Vagina (tissue), 2 donors: ENCODE data around the gene KRT1. TPM values are rescaled to one million over a fixed set of nuclear protein-coding genes. Genes with fewer than 3 reads are reported as not detected.
A peak's percentile ranks its signal among the peaks of the same experiment; 100 is the strongest.

Experiments
- DNase-seq, 2 donors: peaks; one replicate each; pipeline ENCODE4 v3.0.0-alpha.2; 2017; ENCODE audit errors: extremely low spot score in 2 of 2
- H3K27ac ChIP-seq: fragments of 200-600 bp; sonication (generic); one replicate; pipeline ENCODE4 v1.5.1; 2019
- H3K27me3 ChIP-seq: fragments of 200-600 bp; sonication (generic); one replicate; pipeline ENCODE4 v1.5.1; 2019
- H3K36me3 ChIP-seq, 2 donors: fragments of 200-600 bp; sonication (generic); one replicate each; pipeline ENCODE4 v1.5.1; 2017 to 2019
- H3K4me1 ChIP-seq: fragments of 200-600 bp; sonication (generic); one replicate; pipeline ENCODE4 v1.5.1; 2019
- H3K4me3 ChIP-seq, 2 donors: fragments of 200-600 bp; sonication (generic); 1 replicate in 1 of 2; 2 replicates in 1 of 2; pipeline ENCODE4 v1.5.1; 2016 to 2019
- H3K9me3 ChIP-seq: fragments of 200-600 bp; sonication (generic); one replicate; pipeline ENCODE4 v1.5.1; 2019
- POLR2A ChIP-seq, 2 donors: fragments of 450-650 bp; IDR thresholded peaks; one replicate each; pipeline ENCODE4 v1.6.1; 2017; ENCODE audit warnings: antibody characterized with exemption in 2 of 2, mild to moderate bottlenecking in 2 of 2, moderate library complexity in 2 of 2
- POLR2AphosphoS5 ChIP-seq, 2 donors: sonication (generic); formaldehyde crosslinking; IDR thresholded peaks; one replicate each; pipeline ENCODE4 v1.9.0; 2017; ENCODE audit warnings: antibody characterized with exemption in 2 of 2, mild to moderate bottlenecking in 2 of 2, low read depth in 1 of 2; ENCODE audit not compliant: insufficient read depth in 1 of 2
- intact Hi-C: fragments of 100-400 bp; cut with DNase I; formaldehyde crosslinking; loops from one replicate; pipeline ENCODE4 v1.15.1; 2023
- total RNA-seq: library from RNA; depleted of rRNA; stranded (reverse); fragments of >200 nt; gene quantifications from one replicate; pipeline ENCODE4 v1.2.3, GENCODE V29; 2016
- TF ChIP-seq, protein P1 (sequence below), 3 experiments: fragments of 450-650 bp in 2 of 3; fragments of 200-600 bp in 1 of 3; sonication (generic) in 1 of 3; IDR thresholded peaks; one replicate each; pipeline ENCODE4 v1.5.1; 2017 to 2019; ENCODE audit warnings: antibody characterized with exemption in 3 of 3, mild to moderate bottlenecking in 2 of 3, moderate library complexity in 2 of 3

Gene KRT1
- total RNA-seq, 1 donor from 2014 or later: 886 TPM

DNA sequence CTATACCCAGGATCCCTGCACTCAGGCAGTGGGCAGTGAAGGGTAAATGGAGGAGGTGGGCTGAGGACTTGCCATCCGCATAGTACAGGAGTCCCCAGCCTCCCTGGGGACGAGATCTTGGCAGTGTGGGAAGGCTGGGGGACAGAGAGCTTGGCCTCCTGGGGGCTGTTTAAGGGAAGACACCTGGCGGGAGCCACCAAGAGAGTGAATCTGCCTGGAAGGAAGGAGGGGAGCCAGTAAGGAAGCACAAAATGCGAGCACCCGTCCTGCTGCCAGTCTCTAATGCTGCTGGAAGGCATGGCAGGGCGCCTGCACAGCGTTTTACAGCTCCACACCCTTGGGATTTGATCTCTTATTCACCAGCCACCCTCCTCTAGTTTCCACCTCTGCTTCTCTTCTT is 20.8 kb downstream of the KRT1 start:
- Histone ChIP-seq H3K27ac (no peak overlapping the region), H3K36me3 (no peaks in the 10 kb centered on the region), H3K4me3 (no peak overlapping the region), H3K27me3 (no peaks in the 10 kb centered on the region), H3K4me1 (no peaks in the 10 kb centered on the region), H3K9me3 (no peaks in the 10 kb centered on the region)
- TF ChIP-seq, protein P1, sequence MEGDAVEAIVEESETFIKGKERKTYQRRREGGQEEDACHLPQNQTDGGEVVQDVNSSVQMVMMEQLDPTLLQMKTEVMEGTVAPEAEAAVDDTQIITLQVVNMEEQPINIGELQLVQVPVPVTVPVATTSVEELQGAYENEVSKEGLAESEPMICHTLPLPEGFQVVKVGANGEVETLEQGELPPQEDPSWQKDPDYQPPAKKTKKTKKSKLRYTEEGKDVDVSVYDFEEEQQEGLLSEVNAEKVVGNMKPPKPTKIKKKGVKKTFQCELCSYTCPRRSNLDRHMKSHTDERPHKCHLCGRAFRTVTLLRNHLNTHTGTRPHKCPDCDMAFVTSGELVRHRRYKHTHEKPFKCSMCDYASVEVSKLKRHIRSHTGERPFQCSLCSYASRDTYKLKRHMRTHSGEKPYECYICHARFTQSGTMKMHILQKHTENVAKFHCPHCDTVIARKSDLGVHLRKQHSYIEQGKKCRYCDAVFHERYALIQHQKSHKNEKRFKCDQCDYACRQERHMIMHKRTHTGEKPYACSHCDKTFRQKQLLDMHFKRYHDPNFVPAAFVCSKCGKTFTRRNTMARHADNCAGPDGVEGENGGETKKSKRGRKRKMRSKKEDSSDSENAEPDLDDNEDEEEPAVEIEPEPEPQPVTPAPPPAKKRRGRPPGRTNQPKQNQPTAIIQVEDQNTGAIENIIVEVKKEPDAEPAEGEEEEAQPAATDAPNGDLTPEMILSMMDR (IDR thresholded peaks at IDR 0.05): no peak
- TF ChIP-seq POLR2AphosphoS5 (IDR thresholded peaks at IDR 0.05; ENCODE audit: insufficient read depth in 1 of 2, low read depth in 1 of 2) (no peak), POLR2A (IDR thresholded peaks at IDR 0.05) (no peak)
- intact Hi-C loops: no loop called here
- peak in 1 of 2 donors; percentile 64 for DNase-seq

DNA sequence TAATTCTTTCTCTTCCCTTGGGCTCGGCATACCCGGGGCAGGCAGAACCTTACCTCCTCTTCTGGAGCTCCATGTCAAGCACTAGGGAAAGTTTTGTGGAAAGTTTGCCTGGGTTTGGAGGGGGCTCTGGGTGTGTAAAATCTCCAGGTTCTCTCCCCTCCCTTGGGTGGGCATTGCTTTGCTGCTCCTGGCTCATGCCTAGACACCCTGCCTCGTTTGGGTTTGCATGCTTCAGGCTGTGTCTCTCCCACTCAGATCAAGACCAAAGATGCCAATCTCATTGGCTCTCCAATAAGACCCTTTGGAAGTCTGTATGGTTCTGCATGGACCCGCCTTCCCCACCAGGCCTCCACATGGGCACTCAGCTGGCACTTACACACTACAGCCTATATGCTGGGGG is 22.0 kb downstream of the KRT1 start:
- peak; percentile 28 to 52 for DNase-seq
- Histone ChIP-seq H3K27me3 (no peaks in the 10 kb centered on the region), H3K36me3 (no peaks in the 10 kb centered on the region), H3K4me3 (no peak overlapping the region), H3K9me3 (no peaks in the 10 kb centered on the region), H3K4me1 (no peaks in the 10 kb centered on the region), H3K27ac (no peak overlapping the region)
- TF ChIP-seq, protein P1 (IDR thresholded peaks at IDR 0.05): no peak
- no peak for TF ChIP-seq POLR2A (IDR thresholded peaks at IDR 0.05)
- TF ChIP-seq POLR2AphosphoS5 (IDR thresholded peaks at IDR 0.05; ENCODE audit: insufficient read depth in 1 of 2, low read depth in 1 of 2): no peak
- intact Hi-C loops: no loop called here

DNA sequence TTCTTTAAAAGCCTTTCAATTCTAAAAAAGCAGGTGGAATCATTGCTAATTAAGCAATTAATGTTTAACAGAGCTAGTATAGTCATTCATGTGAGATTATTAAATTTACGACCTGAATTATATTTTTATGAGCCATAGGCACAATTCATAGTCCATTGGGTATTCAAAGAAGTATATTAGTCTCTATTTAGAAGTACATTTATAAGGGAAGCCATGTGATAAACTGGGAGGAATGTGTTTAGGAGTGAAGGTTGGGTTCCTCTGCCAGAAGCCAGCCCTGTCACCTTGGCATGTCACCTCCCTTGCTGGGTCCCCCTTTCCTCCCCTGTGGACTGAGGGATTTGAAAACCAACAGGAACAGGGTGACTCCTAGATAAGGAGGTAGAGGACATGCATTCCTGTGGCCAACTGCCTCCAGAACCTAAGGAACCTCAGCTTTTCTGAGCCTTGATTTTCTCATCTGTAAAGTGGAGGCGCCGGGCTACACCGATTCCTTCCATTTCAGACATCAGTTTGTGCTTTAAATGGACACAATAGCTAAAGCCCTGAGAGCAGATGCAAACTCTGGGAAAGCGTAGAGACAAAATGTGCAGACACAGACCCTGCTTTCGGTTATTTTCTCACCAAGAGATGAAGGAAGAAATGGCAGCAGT is 22.8 kb downstream of the KRT1 start:
- no peaks in the 10 kb centered on the region for H3K9me3 ChIP-seq
- H3K27ac ChIP-seq: no peak overlapping the region
- TF ChIP-seq POLR2AphosphoS5 (IDR thresholded peaks at IDR 0.05; ENCODE audit: insufficient read depth in 1 of 2, low read depth in 1 of 2) (no peak), POLR2A (IDR thresholded peaks at IDR 0.05) (no peak)
- TF ChIP-seq, protein P1 (IDR thresholded peaks at IDR 0.05): no peak
- no peaks in the 10 kb centered on the region for H3K4me1 ChIP-seq
- H3K27me3 ChIP-seq: no peaks in the 10 kb centered on the region
- intact Hi-C loops: no loop called here
- peak in 1 of 2 donors; percentile 16 for DNase-seq
- no peak overlapping the region for H3K4me3 ChIP-seq
- H3K36me3 ChIP-seq: no peaks in the 10 kb centered on the region

- Histone ChIP-seq H3K36me3 (no peaks in the 10 kb centered on the region), H3K27me3 (no peaks in the 10 kb centered on the region), H3K4me3 (no peak overlapping the region), H3K27ac (no peak overlapping the region), H3K4me1 (no peaks in the 10 kb centered on the region), H3K9me3 (no peaks in the 10 kb centered on the region)
- intact Hi-C loops: no loop called here
- TF ChIP-seq POLR2AphosphoS5 (IDR thresholded peaks at IDR 0.05; ENCODE audit: insufficient read depth in 1 of 2, low read depth in 1 of 2) (no peak), POLR2A (IDR thresholded peaks at IDR 0.05) (no peak)
- TF ChIP-seq, protein P1 (IDR thresholded peaks at IDR 0.05): no peak
- DNase-seq: no peak
Observed at GRCh38 chr12:52656616-52657015, 23.6 kb downstream of the KRT1 start.

- Histone ChIP-seq H3K36me3 (no peaks in the 10 kb centered on the region), H3K4me1 (no peaks in the 10 kb centered on the region), H3K4me3 (no peak overlapping the region), H3K27me3 (no peaks in the 10 kb centered on the region), H3K9me3 (no peaks in the 10 kb centered on the region), H3K27ac (no peak overlapping the region)
- intact Hi-C loops: no loop called here
- TF ChIP-seq POLR2A (IDR thresholded peaks at IDR 0.05) (no peak), POLR2AphosphoS5 (IDR thresholded peaks at IDR 0.05; ENCODE audit: insufficient read depth in 1 of 2, low read depth in 1 of 2) (no peak)
- TF ChIP-seq, protein P1 (IDR thresholded peaks at IDR 0.05): no peak
- peak in 1 of 2 donors; percentile 25 for DNase-seq
Observed at GRCh38 chr12:52655720-52656124, 24.5 kb downstream of the KRT1 start.
